ENCODE results near the gene TK1. TPM values are rescaled to one million over a fixed set of nuclear protein-coding genes. Genes with fewer than 3 reads are reported as not detected.
A peak's percentile ranks its signal among the peaks of the same experiment; 100 is the strongest.

TK1 gene
- total RNA-seq, 1 donor: 75.9 TPM

DNA sequence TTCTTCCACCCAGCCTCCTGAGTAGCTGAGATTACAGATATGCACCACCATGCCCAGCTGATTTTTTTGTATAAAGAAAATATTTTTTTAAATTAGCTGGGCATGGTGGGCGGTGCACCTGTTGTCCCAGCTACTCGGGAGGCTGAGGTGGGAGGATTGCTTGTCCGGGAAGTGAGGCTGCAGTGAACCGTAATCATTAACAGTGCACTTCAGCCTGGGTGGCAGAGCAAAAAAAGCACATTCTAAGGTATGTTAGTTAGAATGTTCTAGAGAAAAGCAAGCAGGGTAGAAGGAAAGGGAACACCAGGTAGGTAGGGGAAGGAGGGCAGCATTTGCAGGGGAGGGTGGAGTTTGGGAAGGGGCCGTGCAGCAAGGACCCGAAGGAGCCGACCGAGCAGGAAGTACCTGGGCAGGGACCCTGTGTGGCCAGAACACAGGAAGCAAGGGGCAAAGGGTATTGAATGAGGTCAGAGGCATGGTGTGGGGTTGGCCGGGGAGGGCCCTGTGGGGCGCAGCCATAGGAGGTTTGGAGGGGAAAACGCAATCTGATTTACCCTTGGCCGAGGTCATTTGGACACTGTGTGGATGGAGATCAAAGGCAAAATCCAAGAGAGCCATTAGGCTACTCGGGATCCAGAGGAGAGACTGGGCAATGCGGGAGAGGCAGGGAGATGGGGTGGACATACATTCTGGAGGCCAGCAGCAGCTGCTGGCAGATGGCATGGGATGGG, 38.4 kb downstream of the TK1 start:
- no peak for DNase-seq (ENCODE audit: low read depth)
- no peak overlapping the region for H3K4me3 ChIP-seq (ENCODE audit: low read depth, low read length)
- no peak for TF ChIP-seq CTCF (IDR thresholded peaks at IDR 0.05; ENCODE audit: insufficient read depth, low read length)

DNA sequence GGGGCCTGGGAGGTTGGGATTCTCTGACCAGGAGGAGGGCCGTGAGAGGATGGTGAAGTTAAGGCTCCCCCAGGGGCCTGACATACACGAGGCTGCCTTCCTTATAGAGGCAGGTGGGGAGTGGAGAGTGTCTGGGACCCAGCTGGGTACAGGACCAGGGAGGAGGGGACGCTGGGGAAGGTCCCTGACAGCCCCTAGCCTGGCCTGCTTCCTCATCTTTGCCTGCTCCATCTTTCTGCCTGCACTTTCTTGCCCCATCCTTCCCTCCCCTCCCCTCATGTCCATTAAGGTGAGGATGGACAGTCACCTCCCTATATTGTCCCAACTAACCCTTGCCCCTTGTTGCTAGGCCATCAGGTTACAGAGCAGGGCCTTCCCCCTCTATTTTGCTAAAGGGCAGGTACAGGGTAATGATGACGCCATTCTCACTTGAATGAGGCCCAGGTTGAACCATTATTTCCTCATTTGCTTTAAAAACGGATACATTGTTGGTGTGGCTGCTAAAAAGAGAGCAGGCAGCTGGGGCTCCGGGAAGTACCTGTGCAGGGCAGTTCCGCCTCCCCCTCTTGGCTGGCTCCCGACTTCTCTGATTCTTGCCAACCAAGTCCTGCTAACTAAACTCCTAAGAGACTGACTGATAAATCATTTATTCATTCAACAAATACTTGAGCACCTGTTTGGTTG, 39.4 kb downstream of the TK1 start:
- TF ChIP-seq CTCF (IDR thresholded peaks at IDR 0.05; ENCODE audit: insufficient read depth, low read length): no peak
- DNase-seq (ENCODE audit: low read depth): no peak
- H3K4me3 ChIP-seq (ENCODE audit: low read depth, low read length): no peak overlapping the region

GRCh38 chr17:78146881-78147280, 40.0 kb downstream of the TK1 start:
- TF ChIP-seq CTCF (IDR thresholded peaks at IDR 0.05; ENCODE audit: insufficient read depth, low read length): no peak
- no peak overlapping the region for H3K4me3 ChIP-seq (ENCODE audit: low read depth, low read length)
- DNase-seq (ENCODE audit: low read depth): no peak

DNA sequence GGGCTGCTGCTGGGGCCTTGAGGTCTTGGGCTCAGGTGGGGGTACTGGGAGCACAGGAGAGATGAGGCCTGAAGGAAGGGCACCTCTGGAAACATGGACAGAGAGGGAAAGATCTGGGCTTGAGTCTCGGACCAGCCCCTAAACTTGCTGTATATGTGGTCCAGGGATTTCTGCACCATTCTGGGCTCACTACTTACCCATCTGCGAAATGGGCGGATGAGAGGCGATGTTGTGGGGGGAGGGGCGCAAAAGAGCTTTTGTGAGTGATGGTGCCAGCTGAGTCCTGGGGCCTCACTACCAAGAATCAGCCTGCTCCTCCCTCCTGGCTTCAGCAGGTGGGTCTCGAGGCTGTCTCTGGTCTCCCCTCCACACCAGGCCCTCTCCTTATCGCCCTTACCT, 40.4 kb downstream of the TK1 start:
- H3K4me3 ChIP-seq (ENCODE audit: low read depth, low read length): no peak overlapping the region
- TF ChIP-seq CTCF (IDR thresholded peaks at IDR 0.05; ENCODE audit: insufficient read depth, low read length): no peak
- DNase-seq (ENCODE audit: low read depth): no peak

GRCh38 chr17:78144736-78145641, 41.9 kb downstream of the TK1 start:
- no peak overlapping the region for H3K4me3 ChIP-seq (ENCODE audit: low read depth, low read length)
- TF ChIP-seq CTCF (IDR thresholded peaks at IDR 0.05; ENCODE audit: insufficient read depth, low read length): no peak
- peak; percentile 25 for DNase-seq (ENCODE audit: low read depth)

DNA sequence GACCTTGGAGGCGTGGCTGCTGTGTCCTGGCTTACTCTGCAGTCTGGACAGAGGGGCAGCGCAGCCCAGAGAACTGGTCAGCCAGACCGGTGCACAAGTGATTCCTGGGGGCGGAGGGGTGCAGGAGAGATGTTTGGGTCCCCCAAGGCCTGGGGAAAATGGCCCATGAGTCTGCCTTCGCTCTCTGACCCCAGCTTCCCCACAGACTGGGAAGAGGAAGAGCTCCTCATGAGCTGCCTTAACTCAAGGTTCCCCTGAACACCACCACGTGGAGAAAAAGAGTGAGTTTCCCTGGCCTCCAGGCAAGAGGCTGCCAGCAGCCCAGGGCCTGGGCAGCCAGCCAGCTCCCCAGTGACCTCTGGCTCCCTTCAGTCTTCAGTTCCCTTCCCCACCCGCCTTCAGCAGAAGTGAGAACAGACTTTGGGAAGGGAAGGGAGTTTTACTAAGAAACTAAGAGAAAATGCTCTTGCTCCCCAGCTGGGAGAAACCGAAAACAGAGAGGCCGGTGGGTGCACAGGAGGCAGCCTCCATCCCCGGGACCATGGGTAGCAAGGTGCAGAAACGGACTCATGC, 42.6 kb downstream of the TK1 start:
- DNase-seq (ENCODE audit: low read depth): peak; percentile 90
- H3K4me3 ChIP-seq (ENCODE audit: low read depth, low read length): no peak overlapping the region
- no peak for TF ChIP-seq CTCF (IDR thresholded peaks at IDR 0.05; ENCODE audit: insufficient read depth, low read length)

All from fibroblast of the aortic adventitia (primary cell).